Cardiac fibroblast (primary cell): Measurements from ENCODE around the gene ANXA4.
A peak's percentile ranks its signal among the peaks of the same experiment; 100 is the strongest.

ENCODE experiments used
- DNase-seq, 2 donors: peaks; one replicate each; pipeline versions ENCODE4 v3.0.0 to v3.0.0-alpha.2; 2010; ENCODE audit warnings: low read depth in 2 of 2
- H3K4me3 ChIP-seq, 2 donors: replicated peaks in 1 of 2; 1 replicate in 1 of 2; 2 replicates in 1 of 2; pipeline ENCODE4 v1.5.1; 2011; ENCODE audit warnings: low read depth in 2 of 2, low read length in 2 of 2, mild to moderate bottlenecking in 2 of 2, moderate library complexity in 1 of 2
- TF ChIP-seq, protein P1 (sequence below): IDR thresholded peaks from one replicate; pipeline ENCODE4 v1.5.1; 2011; ENCODE audit warnings: low read depth, mild to moderate bottlenecking, low read length, inconsistent platforms

The ANXA4 gene

DNA sequence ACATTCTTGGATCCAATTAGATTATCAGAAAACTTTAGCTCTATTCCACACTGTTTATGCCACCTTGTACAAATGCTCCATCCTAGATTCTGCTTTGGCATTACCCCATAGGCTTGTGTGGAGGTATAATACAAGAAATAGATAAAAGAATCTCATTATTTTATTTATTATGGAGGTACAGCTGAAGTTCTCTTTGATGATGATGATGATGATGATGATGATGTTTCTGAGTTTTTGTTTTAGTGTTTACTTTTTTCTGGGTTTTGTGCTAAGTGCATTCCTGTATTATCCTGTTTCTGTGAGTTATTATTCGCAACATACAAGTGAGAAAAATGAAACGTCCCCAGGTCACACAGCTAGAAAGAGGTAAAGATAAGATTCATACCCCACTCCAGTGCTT, 43.4 kb downstream of the ANXA4 start:
- DNase-seq = no peak
- H3K4me3 ChIP-seq = no peak overlapping the region
- TF ChIP-seq, protein P1, sequence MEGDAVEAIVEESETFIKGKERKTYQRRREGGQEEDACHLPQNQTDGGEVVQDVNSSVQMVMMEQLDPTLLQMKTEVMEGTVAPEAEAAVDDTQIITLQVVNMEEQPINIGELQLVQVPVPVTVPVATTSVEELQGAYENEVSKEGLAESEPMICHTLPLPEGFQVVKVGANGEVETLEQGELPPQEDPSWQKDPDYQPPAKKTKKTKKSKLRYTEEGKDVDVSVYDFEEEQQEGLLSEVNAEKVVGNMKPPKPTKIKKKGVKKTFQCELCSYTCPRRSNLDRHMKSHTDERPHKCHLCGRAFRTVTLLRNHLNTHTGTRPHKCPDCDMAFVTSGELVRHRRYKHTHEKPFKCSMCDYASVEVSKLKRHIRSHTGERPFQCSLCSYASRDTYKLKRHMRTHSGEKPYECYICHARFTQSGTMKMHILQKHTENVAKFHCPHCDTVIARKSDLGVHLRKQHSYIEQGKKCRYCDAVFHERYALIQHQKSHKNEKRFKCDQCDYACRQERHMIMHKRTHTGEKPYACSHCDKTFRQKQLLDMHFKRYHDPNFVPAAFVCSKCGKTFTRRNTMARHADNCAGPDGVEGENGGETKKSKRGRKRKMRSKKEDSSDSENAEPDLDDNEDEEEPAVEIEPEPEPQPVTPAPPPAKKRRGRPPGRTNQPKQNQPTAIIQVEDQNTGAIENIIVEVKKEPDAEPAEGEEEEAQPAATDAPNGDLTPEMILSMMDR = no peak

- TF ChIP-seq, protein P1 = no peak
- no peak for DNase-seq
- no peak overlapping the region for H3K4me3 ChIP-seq
Measured at GRCh38 chr2:69786052-69786560, 44.2 kb downstream of the ANXA4 start.

DNA sequence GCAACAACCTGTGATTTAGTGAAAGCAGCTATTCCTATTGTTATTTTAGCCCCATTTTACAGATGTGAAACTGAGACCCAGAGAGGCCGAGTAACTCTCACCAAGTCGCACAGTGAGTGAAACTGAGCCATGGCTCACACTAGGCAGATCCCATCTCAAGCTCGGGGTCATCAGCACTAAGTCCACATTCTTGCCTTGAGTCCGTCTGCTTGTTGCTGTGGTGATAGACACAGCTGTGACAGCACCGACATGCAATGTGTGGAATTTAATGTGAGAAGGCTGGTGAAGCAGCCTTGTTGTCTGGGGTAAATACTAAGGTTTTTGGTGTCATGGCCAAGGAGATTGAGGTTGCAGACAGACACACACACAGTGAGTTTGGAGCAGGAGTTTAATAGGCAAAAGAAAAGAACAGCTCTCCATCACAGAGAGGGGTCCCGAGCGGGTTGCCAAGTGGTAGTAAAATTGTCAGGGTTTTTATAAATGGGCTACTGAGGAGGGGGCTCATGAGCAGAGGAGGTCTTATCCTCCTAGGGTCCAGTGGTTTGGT, 47.3 kb downstream of the ANXA4 start:
- TF ChIP-seq, protein P1 = no peak
- DNase-seq = peak; percentile 79 to 93
- H3K4me3 ChIP-seq = no peak overlapping the region

DNA sequence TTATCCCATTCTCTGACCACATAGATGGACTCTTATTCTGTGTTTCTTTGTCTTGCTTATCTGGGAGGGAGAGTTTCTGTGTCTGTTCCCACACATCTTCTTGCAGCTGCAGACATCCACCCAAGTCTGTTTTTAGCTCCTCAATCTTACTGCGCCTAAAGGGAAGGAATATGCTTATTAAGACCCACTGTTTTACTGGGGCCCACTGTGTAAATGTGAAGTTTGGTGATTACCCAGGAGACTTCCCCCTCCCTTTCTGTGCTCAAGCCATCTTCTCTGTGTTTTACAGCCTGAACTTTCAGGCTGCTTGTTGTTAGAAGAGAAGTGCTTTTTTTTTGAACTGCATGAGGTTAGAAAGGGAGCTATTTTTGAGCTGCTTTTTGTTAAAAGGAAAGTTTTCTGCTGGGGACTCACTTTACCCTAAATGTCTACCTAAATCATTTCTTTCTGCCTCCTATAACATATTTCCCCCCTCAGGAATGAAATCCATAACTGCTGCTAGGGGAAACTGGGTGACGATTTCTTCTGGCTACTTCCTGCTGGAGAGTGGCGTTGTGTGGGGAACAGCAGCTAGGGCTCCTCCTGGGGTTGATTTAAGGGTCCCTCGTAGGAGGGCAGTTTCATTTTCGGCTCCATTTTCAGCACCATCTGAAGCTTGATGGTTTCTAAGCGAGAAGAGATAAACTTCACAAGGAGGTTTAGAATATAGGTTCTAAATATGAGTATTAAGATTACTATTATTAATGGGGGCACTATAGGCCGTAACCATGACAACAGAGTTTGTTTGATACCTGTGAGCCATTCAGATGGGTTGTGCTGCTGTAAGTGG, 48.1 kb downstream of the ANXA4 start:
- H3K4me3 ChIP-seq = no peak overlapping the region
- TF ChIP-seq, protein P1 = no peak
- peak; percentile 31 to 42 for DNase-seq

- no peak overlapping the region for H3K4me3 ChIP-seq
- TF ChIP-seq, protein P1 = no peak
- no peak for DNase-seq
Measured at GRCh38 chr2:69790601-69790959, 48.6 kb downstream of the ANXA4 start.

GRCh38 chr2:69791045-69791444, 49.1 kb downstream of the ANXA4 start:
- H3K4me3 ChIP-seq = no peak overlapping the region
- peak; percentile 69 to 79 for DNase-seq
- TF ChIP-seq, protein P1 = no peak
